SK-N-SH treated with all-trans-retinoic acid at 6 μM for 48 hours (cell line): ENCODE measurements around the gene RABGAP1L.

ENCODE experiments used
- PATZ1 ChIP-seq: fragments of 250-450 bp; sonication (Bioruptor Pico); IDR thresholded peaks from 2 replicates; pipeline ENCODE4 v1.8.0; 2020; ENCODE audit warnings: mild to moderate bottlenecking, moderate library complexity, borderline replicate concordance
- RARB ChIP-seq: fragments of 250-450 bp; sonication (Bioruptor Pico); IDR thresholded peaks from 2 replicates; pipeline ENCODE4 v1.8.0; 2021; ENCODE audit warnings: mild to moderate bottlenecking, moderate library complexity
- ZC3H10 ChIP-seq: fragments of 250-450 bp; sonication (Bioruptor Pico); IDR thresholded peaks from 2 replicates; pipeline ENCODE4 v1.5.1; 2021; ENCODE audit warnings: mild to moderate bottlenecking, moderate library complexity
- ZNF8 ChIP-seq: fragments of 450-650 bp; formaldehyde crosslinking; IDR thresholded peaks from 2 replicates; pipeline ENCODE4 v1.5.0; 2020; ENCODE audit warnings: mild to moderate bottlenecking, moderate library complexity
- TF ChIP-seq, protein P1 (sequence below): fragments of 250-450 bp; sonication (Bioruptor Pico); IDR thresholded peaks from 2 replicates; pipeline ENCODE4 v1.5.1; 2020; ENCODE audit warnings: low read depth, mild to moderate bottlenecking, moderate library complexity

DNA sequence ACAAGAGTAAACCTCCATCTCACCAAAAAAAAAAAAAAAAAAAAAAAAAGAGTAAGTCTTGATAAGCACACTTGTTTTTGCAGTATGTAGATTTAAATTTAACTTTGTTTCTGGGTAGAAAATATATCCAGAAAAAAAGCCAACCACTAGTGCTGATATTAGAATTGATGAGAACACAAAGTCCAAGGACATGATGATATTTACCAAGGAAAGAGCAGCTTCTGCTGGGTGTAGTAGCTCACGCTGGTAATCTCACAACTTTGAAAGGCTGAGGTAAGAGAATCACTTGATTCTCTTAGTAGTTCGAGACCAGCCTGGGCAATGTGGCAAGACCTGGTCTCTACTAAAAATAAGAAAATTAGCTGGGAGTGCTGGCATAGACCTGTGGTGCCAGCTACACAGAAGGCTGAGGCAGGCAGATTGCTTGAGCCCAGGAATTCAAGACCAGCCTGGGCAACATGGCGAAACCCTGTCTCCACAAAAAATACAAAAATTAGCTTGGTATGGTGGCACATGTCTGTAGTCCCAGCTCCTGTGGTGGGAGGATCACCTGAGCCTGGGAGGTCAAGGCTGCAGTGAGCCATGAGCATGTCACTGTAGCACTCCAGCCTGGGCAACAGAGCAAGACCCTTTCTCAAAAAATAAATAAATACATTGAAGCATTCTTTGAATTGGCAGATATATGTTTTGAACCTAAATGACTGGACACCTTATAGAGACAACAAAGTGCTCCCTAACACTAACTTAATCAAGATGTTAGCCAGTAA is 776.8 kb downstream of the RABGAP1L start:
- TF ChIP-seq ZNF8 (CRISPR knock-in tag) = no peak
- TF ChIP-seq, protein P1, sequence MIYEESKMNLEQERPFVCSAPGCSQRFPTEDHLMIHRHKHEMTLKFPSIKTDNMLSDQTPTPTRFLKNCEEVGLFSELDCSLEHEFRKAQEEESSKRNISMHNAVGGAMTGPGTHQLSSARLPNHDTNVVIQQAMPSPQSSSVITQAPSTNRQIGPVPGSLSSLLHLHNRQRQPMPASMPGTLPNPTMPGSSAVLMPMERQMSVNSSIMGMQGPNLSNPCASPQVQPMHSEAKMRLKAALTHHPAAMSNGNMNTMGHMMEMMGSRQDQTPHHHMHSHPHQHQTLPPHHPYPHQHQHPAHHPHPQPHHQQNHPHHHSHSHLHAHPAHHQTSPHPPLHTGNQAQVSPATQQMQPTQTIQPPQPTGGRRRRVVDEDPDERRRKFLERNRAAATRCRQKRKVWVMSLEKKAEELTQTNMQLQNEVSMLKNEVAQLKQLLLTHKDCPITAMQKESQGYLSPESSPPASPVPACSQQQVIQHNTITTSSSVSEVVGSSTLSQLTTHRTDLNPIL (CRISPR knock-in tag) = no peak
- TF ChIP-seq RARB = no peak
- no peak for TF ChIP-seq PATZ1 (CRISPR knock-in tag)
- TF ChIP-seq ZC3H10 (CRISPR knock-in tag) = no peak
